Small intestine (tissue), 7 donors: ENCODE results near the gene PREX1. TPM values are rescaled to one million over a fixed set of nuclear protein-coding genes. Genes with fewer than 3 reads are reported as not detected.
A peak's percentile ranks its signal among the peaks of the same experiment; 100 is the strongest.

Experiments
- DNase-seq, 2 donors: peaks; one replicate each; pipeline versions ENCODE4 v3.0.0 to v3.0.0-alpha.2; 2013
- FAIRE-seq: peaks from 2 replicates; lab custom pipeline; 2012; peaks lifted over from hg19 to GRCh38; lab: Jason Lieb, UNC
- H3K27ac ChIP-seq, 3 donors: one replicate each; pipeline ENCODE4 v1.5.1; 2013; ENCODE audit warnings: low read length in 2 of 3, mild to moderate bottlenecking in 2 of 3, control low read depth in 1 of 3, inconsistent platforms in 1 of 3, low read depth in 1 of 3, moderate library complexity in 1 of 3
- H3K27me3 ChIP-seq, 3 donors: one replicate each; pipeline ENCODE4 v1.6.1; 2013; ENCODE audit warnings: low read length in 3 of 3, inconsistent platforms in 1 of 3; ENCODE audit not compliant: control insufficient read depth in 3 of 3, insufficient read depth in 3 of 3
- H3K36me3 ChIP-seq, 3 donors: one replicate each; pipeline ENCODE4 v1.6.1; 2013; ENCODE audit warnings: low read length in 3 of 3, inconsistent platforms in 1 of 3, low read depth in 1 of 3, mild to moderate bottlenecking in 1 of 3, moderate library complexity in 1 of 3; ENCODE audit not compliant: control insufficient read depth in 3 of 3, insufficient read depth in 2 of 3
- H3K4me1 ChIP-seq, 3 donors: one replicate each; pipeline ENCODE4 v1.6.1; 2013; ENCODE audit warnings: low read length in 2 of 3, inconsistent platforms in 1 of 3, low read depth in 1 of 3, mild to moderate bottlenecking in 1 of 3, moderate library complexity in 1 of 3; ENCODE audit not compliant: control insufficient read depth in 3 of 3, insufficient read depth in 2 of 3
- H3K4me3 ChIP-seq, 3 donors: one replicate each; pipeline ENCODE4 v1.5.1; 2013; ENCODE audit warnings: low read length in 3 of 3, control low read depth in 1 of 3, inconsistent platforms in 1 of 3, low read depth in 1 of 3, mild to moderate bottlenecking in 1 of 3, moderate library complexity in 1 of 3
- H3K9me3 ChIP-seq, 2 donors: one replicate each; pipeline ENCODE4 v1.6.1; 2013; ENCODE audit warnings: low read depth in 1 of 2, low read length in 1 of 2; ENCODE audit not compliant: control insufficient read depth in 2 of 2, insufficient read depth in 1 of 2
- WGBS, 3 donors: extraction: QIAGEN DNeasy Blood & Tissue Kit; methylation state at CpG; one replicate each; pipeline ENCODE4 v1.1.7; 2013; 5-methylcytosine and 5-hydroxymethylcytosine counted together
- polyA plus RNA-seq, 4 donors: library from polyadenylated mRNA; stranded (reverse) in 3 of 4; unstranded in 1 of 4; fragments of 200-250 nt in 3 of 4; fragments of 120-200 nt in 1 of 4; gene quantifications; one replicate each; pipeline versions ENCODE4 v1.2.1 to v1.2.3, GENCODE V29; 2013
- donor health status: healthy with polysubstance abuse.
- donor health status: control.
- donor health status: control.
- donor health status: Bipolar disorder and iron deficiency.
- donor health status: healthy.

Gene PREX1
- polyA plus RNA-seq, 4 donors, result 1.8 to 9.9 (median 8.0) TPM

- 54 to 71% (median 63%) methylated on average over 6 of the region's 6 CpGs for WGBS, 3 donors
- peaks cover 0 to 3% (median 0%) of the 10 kb centered on the region in 3 donors for H3K27me3 ChIP-seq
- DNase-seq (no peak), FAIRE-seq (no peak)
- no peak overlapping the region for H3K4me3 ChIP-seq
- H3K36me3 ChIP-seq, result no peaks in the 10 kb centered on the region
- no peak overlapping the region for H3K27ac ChIP-seq
- H3K4me1 ChIP-seq, result no peaks in the 10 kb centered on the region
- H3K9me3 ChIP-seq, result no peaks in the 10 kb centered on the region
Measured at GRCh38 chr20:48791666-48792071, 36.1 kb downstream of the PREX1 start.

- FAIRE-seq (no peak), DNase-seq (peak; percentile 5 to 37)
- no peak overlapping the region for H3K4me3 ChIP-seq
- H3K27ac ChIP-seq, result no peak overlapping the region
- peaks cover 0 to 3% (median 0%) of the 10 kb centered on the region in 3 donors for H3K27me3 ChIP-seq
- WGBS, 3 donors, result 20 to 42% (median 30%) methylated on average over 11 of the region's 11 CpGs
- H3K36me3 ChIP-seq, result no peaks in the 10 kb centered on the region
- no peaks in the 10 kb centered on the region for H3K9me3 ChIP-seq
- H3K4me1 ChIP-seq, result no peaks in the 10 kb centered on the region
Measured at GRCh38 chr20:48791014-48791413, 36.8 kb downstream of the PREX1 start.

GRCh38 chr20:48790473-48791003 lies 37.3 kb downstream of the PREX1 start:
- FAIRE-seq (no peak), DNase-seq (no peak)
- WGBS, 3 donors, result 41 to 57% (median 50%) methylated on average over 5 of the region's 5 CpGs
- H3K27me3 ChIP-seq, result peaks cover 0 to 3% (median 0%) of the 10 kb centered on the region in 3 donors
- H3K4me3 ChIP-seq, result no peak overlapping the region
- H3K36me3 ChIP-seq, result no peaks in the 10 kb centered on the region
- H3K27ac ChIP-seq, result no peak overlapping the region
- no peaks in the 10 kb centered on the region for H3K4me1 ChIP-seq
- H3K9me3 ChIP-seq, result no peaks in the 10 kb centered on the region

- H3K27ac ChIP-seq, result no peak overlapping the region
- 75 to 83% (median 76%) methylated on average over 9 of the region's 9 CpGs for WGBS, 3 donors
- no peak for DNase-seq
- H3K36me3 ChIP-seq, result no peaks in the 10 kb centered on the region
- H3K4me3 ChIP-seq, result no peak overlapping the region
- no peaks in the 10 kb centered on the region for H3K9me3 ChIP-seq
- no peaks in the 10 kb centered on the region for H3K4me1 ChIP-seq
- H3K27me3 ChIP-seq, result peaks cover 0 to 3% (median 0%) of the 10 kb centered on the region in 3 donors
- no peak for FAIRE-seq
Measured at GRCh38 chr20:48789781-48790472, 37.9 kb downstream of the PREX1 start.

GRCh38 chr20:48789185-48789668 lies 38.6 kb downstream of the PREX1 start:
- no peak overlapping the region for H3K27ac ChIP-seq
- 38 to 74% (median 49%) methylated on average over 6 of the region's 6 CpGs for WGBS, 3 donors

GRCh38 chr20:48788486-48789072 lies 39.2 kb downstream of the PREX1 start:
- Histone ChIP-seq H3K9me3 (no peaks in the 10 kb centered on the region), H3K4me1 (no peaks in the 10 kb centered on the region), H3K4me3 (no peak overlapping the region), H3K36me3 (no peaks in the 10 kb centered on the region), H3K27ac (peak overlapping the region in 1 of 3 donors; percentile 1), H3K27me3 (peaks cover 0 to 3% (median 0%) of the 10 kb centered on the region in 3 donors)
- WGBS, 3 donors, result 77 to 90% (median 78%) methylated on average over 9 of the region's 9 CpGs
- DNase-seq (no peak), FAIRE-seq (no peak)

More at GRCh38 chr20:48789185-48789668, 38.6 kb downstream of the PREX1 start:
- Histone ChIP-seq H3K4me1 (no peaks in the 10 kb centered on the region), H3K9me3 (no peaks in the 10 kb centered on the region), H3K4me3 (no peak overlapping the region), H3K27me3 (peaks cover 0 to 3% (median 0%) of the 10 kb centered on the region in 3 donors), H3K36me3 (no peaks in the 10 kb centered on the region)
- FAIRE-seq (no peak), DNase-seq (no peak)

- peak overlapping the region in 1 of 3 donors; percentile 1 for H3K27ac ChIP-seq
- FAIRE-seq, result no peak
- 61 to 74% (median 73%) methylated on average over 9 of the region's 9 CpGs for WGBS, 3 donors
Measured at GRCh38 chr20:48787861-48788375, 39.9 kb downstream of the PREX1 start.

GRCh38 chr20:48786951-48787705 lies 40.7 kb downstream of the PREX1 start:
- H3K36me3 ChIP-seq, result no peaks in the 10 kb centered on the region
- no peaks in the 10 kb centered on the region for H3K4me1 ChIP-seq
- DNase-seq (no peak), FAIRE-seq (no peak)
- H3K4me3 ChIP-seq, result no peak overlapping the region
- peaks cover 0 to 3% (median 0%) of the 10 kb centered on the region in 3 donors for H3K27me3 ChIP-seq
- H3K27ac ChIP-seq, result no peak overlapping the region
- 60 to 77% (median 63%) methylated on average over 19 of the region's 19 CpGs for WGBS, 3 donors
- no peaks in the 10 kb centered on the region for H3K9me3 ChIP-seq

More at GRCh38 chr20:48787861-48788375, 39.9 kb downstream of the PREX1 start:
- DNase-seq, result no peak
- H3K36me3 ChIP-seq, result no peaks in the 10 kb centered on the region
- peaks cover 0 to 3% (median 0%) of the 10 kb centered on the region in 3 donors for H3K27me3 ChIP-seq
- no peak overlapping the region for H3K4me3 ChIP-seq
- no peaks in the 10 kb centered on the region for H3K4me1 ChIP-seq
- H3K9me3 ChIP-seq, result no peaks in the 10 kb centered on the region
